HepG2 (cell line): ENCODE measurements around the gene PLEKHH1. TPM values are rescaled to one million over a fixed set of nuclear protein-coding genes. Genes with fewer than 3 reads are reported as not detected.

Experiments
- ATAC-seq: fragments of 200-7000 bp; cut with Tn5 transposase; 3 replicates; pipeline ENCODE4 v1.9.1; 2020; ENCODE audit warnings: mild to moderate bottlenecking, moderate library complexity
- BruUV-seq: library from RNA; stranded (reverse); fragments of 400-500 nt; replicated peaks from 2 replicates; lab custom pipeline; 2021; lab: Mats Ljungman, UMichigan
- CTCF ChIA-PET: fragments of 300-600 bp; formaldehyde crosslinking; extraction: SDS; loops from one replicate; lab custom pipeline; 2021; ENCODE audit warnings: low total read pairs, inconsistent platforms, low intra/inter-chr PET ratio; lab: Yijun Ruan, JAX
- POLR2A ChIA-PET: fragments of 350-600 bp; sonication (Branson Sonifier 250); formaldehyde crosslinking; loops from one replicate; lab custom pipeline; 2020; ENCODE audit warnings: antibody characterized with exemption, inconsistent platforms; lab: Yijun Ruan, JAX
- DNase-seq: peaks from one replicate; pipeline ENCODE4 v3.0.0-alpha.2; 2015; ENCODE audit warnings: low spot score
- FAIRE-seq: peaks from 3 replicates; lab custom pipeline; 2011; peaks lifted over from hg19 to GRCh38; lab: Jason Lieb, UNC
- H2AFZ ChIP-seq: one replicate; pipeline ENCODE4 v1.6.1; 2011; ENCODE audit warnings: low read length, inconsistent platforms
- H3K27ac ChIP-seq: fragments of 300-600 bp; 3 replicates; pipeline ENCODE4 v1.8.0; 2011; ENCODE audit warnings: mixed run types, mild to moderate bottlenecking, mixed read lengths, low read length, inconsistent platforms; ENCODE audit not compliant: insufficient read depth; ENCODE audit errors: extremely low read length
- H3K27me3 ChIP-seq, 2 experiments: fragments of 200-600 bp in 1 of 2; 2 replicates in 1 of 2; 3 replicates in 1 of 2; pipeline versions ENCODE4 v1.6.0 to v1.8.0; 2011; ENCODE audit warnings: low read length in 2 of 2, mild to moderate bottlenecking in 2 of 2, moderate library complexity in 2 of 2, inconsistent platforms in 1 of 2; ENCODE audit not compliant: insufficient read depth in 2 of 2, control insufficient read depth in 1 of 2
- H3K36me3 ChIP-seq, 2 experiments: fragments of 200-600 bp in 1 of 2; replicated peaks in 1 of 2; 2 replicates in 1 of 2; 3 replicates in 1 of 2; pipeline versions ENCODE4 v1.5.1 to v1.8.0; 2011; ENCODE audit warnings: low read length in 2 of 2, inconsistent platforms in 1 of 2; ENCODE audit not compliant: insufficient read depth in 2 of 2, control insufficient read depth in 1 of 2
- H3K4me1 ChIP-seq: 2 replicates; pipeline ENCODE4 v1.5.1; 2012; ENCODE audit warnings: low read length, inconsistent platforms; ENCODE audit not compliant: insufficient read depth
- H3K4me2 ChIP-seq: 2 replicates; pipeline ENCODE4 v1.6.0; 2011; ENCODE audit warnings: low read depth, low read length, inconsistent platforms
- H3K4me3 ChIP-seq, 3 experiments: fragments of 200-600 bp in 1 of 3; sonication (generic), shearing (Covaris generic) in 1 of 3; replicated peaks in 1 of 3; 2 replicates each; pipeline ENCODE4 v1.5.1; 2011 to 2016; ENCODE audit warnings: low read length in 3 of 3, inconsistent platforms in 2 of 3, low read depth in 2 of 3, mild to moderate bottlenecking in 2 of 3, control low read depth in 1 of 3, mixed read lengths in 1 of 3; ENCODE audit not compliant: insufficient read depth in 1 of 3
- H3K79me2 ChIP-seq: one replicate; pipeline ENCODE4 v1.6.1; 2011; ENCODE audit warnings: low read length, inconsistent platforms; ENCODE audit not compliant: insufficient read depth
- H3K9ac ChIP-seq: 2 replicates; pipeline ENCODE4 v1.6.0; 2011; ENCODE audit warnings: mild to moderate bottlenecking, low read depth, low read length, inconsistent platforms; ENCODE audit not compliant: insufficient read depth
- H3K9me3 ChIP-seq: 2 replicates; pipeline ENCODE4 v1.5.1; 2012; ENCODE audit warnings: mild to moderate bottlenecking, low read length
- H4K20me1 ChIP-seq: 2 replicates; pipeline ENCODE4 v1.6.0; 2011; ENCODE audit warnings: inconsistent platforms, mild to moderate bottlenecking, low read length, moderate library complexity; ENCODE audit not compliant: insufficient read depth
- ARID3A ChIP-seq: IDR thresholded peaks from 2 replicates; pipeline ENCODE4 v1.6.1; 2012; ENCODE audit warnings: low read depth, low read length, improper control_type of control experiment
- ATF4 ChIP-seq, 2 experiments: fragments of 450-650 bp in 1 of 2; sonication (generic) in 1 of 2; formaldehyde crosslinking; IDR thresholded peaks; 2 replicates each; pipeline versions ENCODE4 v1.5.0 to v1.8.0; 2020 to 2022; ENCODE audit warnings: mild to moderate bottlenecking in 1 of 2, missing genetic modification reagents in 1 of 2
- IKZF5 ChIP-seq: IDR thresholded peaks from 2 replicates; pipeline ENCODE4 v1.6.1; 2018; ENCODE audit warnings: missing genetic modification reagents, mild to moderate bottlenecking, missing compliant biosample characterization
- MLLT10 ChIP-seq: sonication (generic); formaldehyde crosslinking; IDR thresholded peaks from 2 replicates; pipeline ENCODE4 v1.4.0; 2020; ENCODE audit warnings: missing genetic modification reagents
- RBAK ChIP-seq: sonication (generic); formaldehyde crosslinking; IDR thresholded peaks from 2 replicates; pipeline ENCODE4 v1.5.1; 2020; ENCODE audit warnings: mild to moderate bottlenecking, missing genetic modification reagents
- SIN3B ChIP-seq: fragments of 150-350 bp; IDR thresholded peaks from 2 replicates; pipeline ENCODE4 v1.6.1; 2014; ENCODE audit warnings: low read length
- U2AF1 ChIP-seq: fragments of 200-400 bp; formaldehyde crosslinking; optimal IDR thresholded peaks from 2 replicates; pipeline ENCODE3; 2017; ENCODE audit warnings: mild to moderate bottlenecking, low read depth, low read length
- ZBTB7B ChIP-seq: sonication (generic); formaldehyde crosslinking; IDR thresholded peaks from 2 replicates; pipeline ENCODE4 v1.4.0; 2020; ENCODE audit warnings: missing genetic modification reagents
- ZFP62 ChIP-seq: sonication (generic); formaldehyde crosslinking; IDR thresholded peaks from 2 replicates; pipeline ENCODE4 v1.4.0; 2020; ENCODE audit warnings: missing genetic modification reagents
- ZNF460 ChIP-seq: sonication (generic); formaldehyde crosslinking; IDR thresholded peaks from 2 replicates; pipeline ENCODE4 v1.5.1; 2020; ENCODE audit warnings: missing genetic modification reagents, mild to moderate bottlenecking, borderline replicate concordance
- ZNF562 ChIP-seq: sonication (generic); formaldehyde crosslinking; IDR thresholded peaks from 2 replicates; pipeline ENCODE4 v1.8.0; 2022; ENCODE audit warnings: missing genetic modification reagents, borderline replicate concordance
- WGBS: methylation state at CpG from one replicate; pipeline ENCODE4 v1.1.6; 2017; ENCODE audit warnings: low lambda C conversion rate; 5-methylcytosine and 5-hydroxymethylcytosine counted together
- in situ Hi-C: cut with HindIII; loops from 2 replicates; pipeline ENCODE4 v1.10.0; 2017; ENCODE audit warnings: low pct_unique_long_range_greater_than_20kb; ENCODE audit not compliant: extremely low pct_ligation_motif_present
- intact Hi-C: fragments of 100-400 bp; cut with micrococcal nuclease; formaldehyde crosslinking; loops from one replicate; pipeline ENCODE4 v1.10.0; 2022; ENCODE audit not compliant: unreplicated experiment
- polyA plus RNA-seq, 8 experiments: library from polyadenylated mRNA; depleted of rRNA in 3 of 8; stranded (reverse) in 7 of 8; unstranded in 1 of 8; fragments of >200 nt; fragmentation: Illumina TruSeq in 4 of 8; extraction: Trizol in 4 of 8; gene quantifications; 2 replicates each; pipeline versions ENCODE4 v1.2.1 to v1.2.3, GENCODE V29; 2011 to 2016; ENCODE audit warnings: low read depth in 4 of 8, missing spikeins in 1 of 8, mixed read lengths in 1 of 8; ENCODE audit not compliant: insufficient read depth in 1 of 8
- total RNA-seq, 5 experiments: library from RNA; depleted of rRNA; stranded (reverse); fragments of >200 nt; fragmentation: Illumina TruSeq; extraction: Trizol; gene quantifications; 2 replicates each; pipeline ENCODE4 v1.2.3, GENCODE V29; 2016; ENCODE audit warnings: low read depth in 1 of 5

Gene PLEKHH1
- total and polyA plus RNA-seq, 2 of the 13 experiments (the other 11 are each of a cell fraction or from before 2014, with no cell fraction given), result 8.6 to 15.8 TPM

- TF ChIP-seq ZFP62 (no peak), ATF4 (CRISPR knock-in tag; IDR thresholded peaks at IDR 0.05) (no peak), SIN3B (no peak), ARID3A (no peak), MLLT10 (CRISPR knock-in tag) (no peak), IKZF5 (CRISPR knock-in tag) (no peak), ZNF562 (CRISPR knock-in tag) (no peak), RBAK (CRISPR knock-in tag) (no peak), ZNF460 (CRISPR knock-in tag) (no peak), U2AF1 (no peak)
Measured at GRCh38 chr14:67574806-67575205, 41.7 kb downstream of the PLEKHH1 start (continued).

GRCh38 chr14:67575684-67576083 lies 42.6 kb downstream of the PLEKHH1 start:
- POLR2A ChIA-PET, result no interaction called here
- TF ChIP-seq ZBTB7B (CRISPR knock-in tag), result no peak
- TF ChIP-seq, all 625 proteins: peak for 0
- intact Hi-C loops, result no loop called here
- in situ Hi-C loops, result no loop called here
- Histone ChIP-seq H3K4me1 (peaks cover 14% of the 10 kb centered on the region), H4K20me1 (no peaks in the 10 kb centered on the region), H3K9me3 (no peaks in the 10 kb centered on the region), H3K4me2 (no peak overlapping the region), H3K36me3 (peaks cover 0 to 3% of the 10 kb centered on the region in 2 experiments; a peak in 1 of 5 replicates), H3K4me3 (no peak overlapping the region), H3K27me3 (no peaks in the 10 kb centered on the region), H3K27ac (no peak overlapping the region), H2AFZ (no peak overlapping the region), H3K9ac (no peak overlapping the region), H3K79me2 (no peaks in the 10 kb centered on the region)
- ATAC-seq, result no peak
- CTCF ChIA-PET, result no interaction called here
- BruUV-seq, result no TSS peak
- FAIRE-seq, result no peak
- 95% methylated on average over 5 of the region's 9 CpGs for WGBS
- DNase-seq, result no peak
